ENCODE results near the gene CCDC106.

CCDC106 gene

DNA sequence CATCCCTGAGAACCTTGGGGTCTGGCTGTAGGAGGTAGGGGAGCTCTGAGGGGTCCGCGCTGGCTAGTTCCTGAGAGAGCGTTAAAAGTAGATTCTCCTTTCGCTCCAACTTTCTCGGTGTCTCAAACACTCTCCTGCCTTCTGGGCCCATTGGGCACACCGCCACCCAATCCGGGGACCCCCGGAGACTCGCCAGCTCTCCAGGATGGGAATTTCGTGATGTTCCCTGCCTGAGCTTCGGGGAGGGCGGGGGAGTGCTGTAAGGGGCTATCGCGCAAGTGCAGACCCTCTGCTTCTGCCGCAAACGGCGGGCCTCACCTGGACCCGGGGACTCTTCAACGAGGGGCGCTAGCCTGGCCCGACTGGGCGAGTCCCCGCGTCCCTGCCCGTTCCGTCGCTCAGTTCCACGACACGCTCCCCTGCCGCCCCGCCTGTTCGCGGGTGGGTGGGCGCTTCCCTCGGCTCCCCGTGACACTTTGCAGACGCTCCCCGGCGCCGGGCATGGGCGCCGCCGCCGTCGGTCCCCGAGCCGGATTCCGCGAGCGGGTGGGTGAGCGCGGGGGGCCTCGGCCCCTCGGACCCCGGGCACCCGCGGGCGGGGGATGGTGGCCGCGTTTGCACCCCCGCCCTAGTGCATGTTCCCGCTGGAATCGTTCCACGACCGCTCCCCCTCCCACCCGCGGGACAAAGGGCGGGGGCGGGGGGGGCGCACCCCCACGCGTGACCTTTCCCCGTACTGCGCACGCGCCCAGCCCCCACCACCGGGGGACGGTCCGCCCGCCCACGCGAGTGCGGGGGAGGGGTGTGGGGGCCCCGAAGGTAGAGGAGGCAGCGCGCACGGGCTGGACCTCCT, at the start of gene CCDC106:
TSS of gene CCDC106 (plus strand) at position 481 of the 853 bp plus-strand sequence. CDS start 835 bp downstream, outside the sequence.
- DNase-seq = peak in 1 of 2 donors; percentile 50

DNA sequence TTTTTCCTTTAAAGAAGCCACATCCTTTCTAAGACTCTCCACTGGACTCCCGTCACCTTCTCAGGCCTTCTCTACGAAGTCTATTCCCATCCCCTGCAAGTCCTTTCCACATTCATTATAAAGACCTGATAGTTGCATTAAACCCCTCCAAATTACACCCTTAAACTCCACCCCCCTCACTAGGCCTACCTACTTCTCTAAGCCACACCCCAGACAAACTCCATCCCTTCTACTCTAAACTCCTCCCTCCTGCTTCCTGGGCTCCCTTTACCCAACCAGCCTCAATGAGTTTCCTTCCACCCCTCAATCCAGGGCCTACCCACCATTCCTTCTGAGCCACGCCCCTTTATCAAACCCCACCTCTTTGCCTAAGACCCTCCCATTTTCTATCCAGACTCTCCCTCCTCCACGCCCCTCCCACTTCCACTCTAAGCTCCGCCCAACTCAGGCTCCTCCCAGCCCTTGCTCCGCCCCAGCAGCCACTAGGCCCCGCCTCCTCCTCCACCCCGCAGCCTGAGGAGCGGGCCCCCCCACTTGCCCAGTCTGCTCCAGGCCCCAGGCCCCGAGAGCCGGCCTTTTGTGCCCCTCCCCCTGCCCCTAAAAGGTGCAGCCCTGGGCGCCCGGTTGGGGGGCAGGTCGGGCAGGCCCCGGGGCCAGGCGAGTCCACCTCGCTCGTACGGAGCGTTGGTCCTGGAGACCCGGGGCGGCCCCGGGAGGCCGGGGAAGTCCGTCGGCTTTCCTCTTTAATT, 49.1 kb upstream of the CCDC106 start:
- peak; percentile 93 to 96 for DNase-seq

DNA sequence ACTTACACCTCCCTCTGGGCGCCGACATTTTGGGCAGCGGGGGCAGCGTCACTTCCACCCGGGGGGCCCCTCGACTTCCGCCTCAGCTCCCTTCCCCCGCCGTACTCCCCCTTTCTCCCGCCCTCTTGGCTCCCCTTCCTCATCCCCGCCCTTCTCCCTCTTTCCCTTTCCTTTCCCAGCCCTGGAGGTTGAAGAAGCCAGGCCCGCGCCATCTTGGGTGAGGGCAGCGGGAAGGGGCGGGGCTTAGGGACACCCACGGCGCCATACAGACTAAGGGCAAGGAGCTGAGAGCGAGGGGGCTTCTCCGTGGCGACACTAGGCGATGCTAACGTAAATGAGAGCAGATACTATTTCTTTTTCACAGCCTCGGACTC, 48.6 kb upstream of the CCDC106 start, which contains the start of gene FIZ1:
TSS of gene FIZ1 (minus strand) at position 50 of the 374 bp plus-strand sequence. CDS start 1,652 bp downstream, outside the sequence.
- DNase-seq = peak; percentile 97 to 98

DNA sequence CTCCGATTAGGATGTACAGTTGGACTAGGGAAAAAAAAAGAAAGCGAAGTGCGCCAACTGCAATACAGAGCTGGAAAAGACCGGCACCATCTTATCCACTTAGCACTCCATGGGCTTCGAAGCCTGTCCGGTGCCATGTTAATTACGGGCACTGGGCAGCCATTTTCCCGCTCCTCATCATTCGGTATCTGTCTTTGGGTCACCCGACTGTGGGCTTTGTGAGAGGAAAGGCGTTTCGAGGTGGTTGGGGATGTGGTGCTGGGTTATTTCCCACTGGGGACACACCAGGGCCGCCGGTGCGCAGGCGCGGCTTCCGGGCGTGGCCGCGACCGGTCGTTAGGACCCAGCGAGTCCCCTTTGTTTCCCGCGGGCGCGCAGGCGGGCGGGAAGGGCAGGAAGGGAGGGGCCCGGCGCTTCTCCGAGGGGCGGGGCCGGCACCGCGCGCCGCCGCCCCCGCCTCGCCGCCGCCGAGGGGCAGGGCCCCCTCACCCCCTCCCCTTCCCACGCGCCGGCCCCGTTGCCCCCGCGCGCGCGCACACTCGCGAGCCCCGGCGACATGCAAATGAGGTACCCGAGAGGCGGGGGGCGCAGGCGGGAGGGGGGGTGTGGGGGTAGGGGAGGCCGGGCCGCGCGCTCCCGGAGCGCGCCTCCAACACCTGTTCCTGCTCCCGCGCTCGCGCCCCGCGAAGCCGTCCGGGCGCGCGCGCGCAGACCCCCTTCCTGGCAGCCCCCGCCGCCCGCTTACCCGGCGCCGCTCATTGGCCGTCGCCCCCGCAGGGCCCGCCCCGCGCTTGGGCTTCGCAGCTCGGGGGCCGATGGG, 48.0 kb upstream of the CCDC106 start, which contains the start of gene ZNF524:
TSS of gene ZNF524 (plus strand) at position 447 of the 820 bp plus-strand sequence. CDS start 1,825 bp downstream, outside the sequence.
- DNase-seq = peak; percentile 88 to 91

DNA sequence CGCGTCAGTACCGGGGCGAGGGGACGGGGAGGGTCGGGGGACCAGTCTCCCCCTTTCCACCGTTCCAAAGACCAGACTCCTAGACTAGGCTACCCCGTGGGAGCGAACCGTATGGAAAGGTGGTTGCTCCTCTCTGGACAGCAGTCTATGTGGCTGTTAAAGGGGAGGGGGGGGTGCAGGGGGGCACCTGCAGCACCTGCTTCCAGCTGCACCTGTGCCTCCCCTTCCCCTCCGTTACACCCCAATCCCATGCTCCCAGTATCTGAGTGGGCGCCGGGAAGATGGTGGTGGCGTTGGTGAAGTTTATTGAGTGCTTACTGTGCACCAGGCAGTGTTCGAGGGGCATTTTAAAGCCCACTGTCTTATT, 47.4 kb upstream of the CCDC106 start:
- no peak for DNase-seq

DNA sequence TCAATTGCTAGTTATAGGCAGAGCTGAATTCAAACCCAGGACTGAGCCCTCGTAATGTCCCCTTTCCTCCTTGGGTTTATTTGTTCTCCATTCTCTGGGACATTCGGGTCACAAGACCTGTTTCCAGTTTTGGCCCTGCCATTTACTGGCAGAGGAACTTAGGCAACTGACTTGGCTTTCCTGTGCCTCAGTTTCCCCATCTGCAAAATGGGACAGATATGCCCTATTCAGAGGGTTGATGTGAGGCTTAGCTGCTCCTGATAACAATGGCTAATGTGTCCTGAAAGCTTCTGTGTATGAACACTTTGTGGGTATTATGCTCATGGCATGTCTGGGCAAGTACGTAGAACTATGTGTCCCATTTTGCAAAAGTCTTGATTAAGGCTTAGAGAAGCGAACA, 46.9 kb upstream of the CCDC106 start:
- DNase-seq = no peak

DNA sequence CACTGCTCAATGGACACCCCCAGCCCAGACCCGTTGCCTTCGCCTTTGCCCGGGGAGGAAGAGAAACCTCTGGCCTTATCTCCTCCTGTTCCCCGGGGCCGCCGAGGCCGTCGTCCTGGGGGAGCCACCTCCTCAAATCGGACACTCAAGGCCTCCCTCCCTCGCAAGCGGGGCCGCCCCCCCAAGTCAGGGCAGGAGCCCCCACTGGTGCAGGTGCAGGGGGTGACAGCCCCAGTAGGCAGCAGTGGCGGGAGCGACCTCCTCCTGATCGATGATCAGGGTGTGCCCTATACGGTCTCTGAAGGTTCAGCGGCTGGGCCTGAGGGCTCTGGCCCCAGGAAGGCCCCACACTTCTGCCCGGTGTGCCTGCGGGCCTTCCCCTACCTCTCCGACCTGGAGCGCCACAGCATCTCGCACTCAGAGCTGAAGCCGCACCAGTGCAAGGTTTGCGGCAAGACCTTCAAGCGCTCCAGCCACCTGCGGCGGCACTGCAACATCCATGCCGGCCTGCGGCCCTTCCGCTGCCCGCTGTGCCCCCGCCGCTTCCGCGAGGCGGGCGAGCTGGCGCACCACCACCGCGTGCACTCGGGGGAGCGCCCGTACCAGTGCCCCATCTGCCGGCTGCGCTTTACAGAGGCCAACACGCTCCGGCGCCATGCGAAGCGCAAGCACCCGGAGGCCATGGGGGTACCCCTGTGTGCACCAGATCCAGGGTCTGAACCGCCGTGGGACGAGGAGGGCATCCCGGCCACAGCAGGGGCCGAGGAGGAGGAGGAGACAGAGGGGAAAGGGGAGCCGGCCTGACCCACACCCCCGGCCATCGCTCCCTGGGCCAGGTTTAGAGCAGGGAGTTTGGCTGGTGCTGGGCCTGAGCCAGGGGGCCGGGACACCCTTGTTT, 45.7 kb upstream of the CCDC106 start:
- no peak for DNase-seq

DNA sequence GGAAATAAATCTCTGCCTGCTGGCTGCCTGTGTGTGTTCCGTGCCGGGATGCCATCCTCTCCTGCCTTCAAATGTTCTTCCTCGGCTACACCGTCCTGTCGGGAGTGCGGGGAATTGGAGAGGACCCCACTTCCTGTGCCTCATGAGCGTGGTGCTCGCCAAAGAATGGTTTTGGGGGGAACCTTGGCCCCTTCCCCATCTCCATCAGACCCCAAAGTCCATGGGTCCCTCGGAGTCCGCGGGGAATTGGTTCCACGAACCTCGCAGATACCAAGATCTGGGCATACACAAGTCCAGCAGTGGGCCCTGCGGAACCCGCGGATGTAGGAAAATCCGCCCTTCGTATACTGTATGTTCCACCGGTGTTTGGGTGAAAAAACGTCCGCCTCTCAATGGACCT, 44.9 kb upstream of the CCDC106 start:
- no peak for DNase-seq

DNA sequence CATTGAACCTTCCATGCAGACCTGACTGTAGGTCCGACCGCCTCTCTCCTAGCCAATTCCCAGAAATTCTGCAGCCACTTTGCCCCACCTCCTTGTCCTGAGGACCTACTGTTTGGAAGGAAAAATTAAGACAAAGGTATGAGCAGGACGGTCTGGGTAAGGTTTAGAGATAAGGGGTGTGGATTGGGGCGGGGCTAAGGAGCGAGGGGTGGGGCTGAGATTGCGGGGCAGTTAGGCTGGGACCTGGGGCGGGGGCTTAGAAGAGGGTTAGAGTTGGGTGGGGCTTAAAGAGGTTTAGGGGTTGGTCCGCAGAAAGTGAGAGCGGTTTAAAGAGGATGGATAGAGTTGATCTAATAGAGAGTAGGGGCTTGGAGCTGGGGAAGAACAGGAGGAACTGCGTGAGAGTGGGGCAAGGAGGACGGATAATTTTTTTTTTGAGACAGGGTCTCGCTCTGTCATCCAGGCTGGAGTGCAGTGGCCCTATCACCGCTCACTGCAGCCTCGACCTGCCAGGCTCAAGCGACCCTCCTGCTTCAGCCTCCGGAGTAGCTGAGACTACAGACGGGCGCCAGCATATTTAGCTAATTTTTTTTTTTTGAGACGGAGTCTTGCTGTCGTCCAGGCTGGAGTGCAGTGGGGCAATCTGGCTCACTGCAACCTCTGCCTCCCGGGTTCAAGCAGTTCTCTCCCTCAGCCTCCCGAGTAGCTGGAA, 44.3 kb upstream of the CCDC106 start:
- DNase-seq = no peak

DNA sequence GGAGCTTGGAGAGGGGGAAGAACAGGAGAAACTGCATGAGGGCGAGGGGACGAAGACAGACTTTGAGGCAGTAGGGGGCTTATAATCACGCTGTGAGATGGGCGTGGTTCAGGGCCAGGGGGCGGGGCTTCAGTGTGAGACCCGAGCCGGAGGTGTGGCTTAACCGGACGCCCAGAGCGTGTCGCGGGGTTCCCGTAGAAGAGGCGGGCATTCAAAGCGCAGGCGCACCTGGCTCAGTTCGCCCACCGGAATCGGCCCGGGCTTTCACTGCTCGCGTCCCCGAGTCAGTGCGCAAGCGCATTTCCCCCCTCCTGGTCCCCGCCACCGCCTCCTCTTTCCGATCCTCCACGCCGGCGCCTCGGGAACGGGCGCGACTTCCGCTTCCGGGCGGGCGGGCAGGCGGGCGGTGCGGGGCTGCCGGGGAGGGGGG, 42.8 kb upstream of the CCDC106 start:
- peak; percentile 98 to 99 for DNase-seq

DNA sequence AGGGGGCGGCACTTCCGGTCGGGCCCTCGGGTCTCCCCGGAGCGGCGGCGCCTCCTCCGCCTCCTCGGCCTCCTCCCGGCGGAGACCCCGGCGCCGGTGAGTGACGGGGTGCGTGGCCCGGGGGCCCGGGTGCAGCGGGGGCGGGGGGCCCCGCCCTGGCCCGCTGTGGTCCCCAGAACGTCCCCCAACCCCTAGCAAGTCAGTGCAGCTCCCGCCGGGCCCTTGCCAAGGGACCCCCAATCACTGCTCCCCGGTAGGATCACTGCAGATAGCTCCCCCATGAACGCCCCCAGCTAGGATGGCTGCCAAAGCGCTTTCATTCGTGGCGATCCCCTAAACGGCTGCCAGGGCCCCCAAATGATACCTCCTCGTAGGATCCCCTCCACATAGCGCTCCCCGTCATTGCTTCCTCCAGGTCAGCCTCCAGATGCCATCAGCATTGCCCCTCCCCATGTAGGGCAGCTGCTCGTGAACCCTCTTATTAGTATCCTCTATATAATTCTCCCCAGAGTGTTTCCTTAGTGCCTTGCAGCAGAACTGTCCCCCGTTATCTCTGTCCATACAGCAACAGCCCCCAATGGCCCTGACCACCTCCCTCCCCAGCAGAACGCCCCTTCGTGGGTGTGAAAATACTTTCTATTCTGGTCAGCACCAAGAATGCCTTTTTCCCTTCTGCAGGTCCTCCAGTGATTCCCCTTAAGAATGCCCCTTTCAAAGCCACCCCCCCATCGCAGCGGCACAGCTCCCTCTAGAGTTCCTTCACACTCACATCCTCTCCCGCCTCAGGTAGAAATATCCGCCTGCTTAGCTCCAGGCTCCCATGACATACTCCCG, 42.2 kb upstream of the CCDC106 start, which contains the start of gene ZNF865:
TSS of gene ZNF865 (plus strand) at position 11 of the 834 bp plus-strand sequence. CDS start 7,972 bp downstream, outside the sequence.
- DNase-seq = peak; percentile 68 to 75

DNA sequence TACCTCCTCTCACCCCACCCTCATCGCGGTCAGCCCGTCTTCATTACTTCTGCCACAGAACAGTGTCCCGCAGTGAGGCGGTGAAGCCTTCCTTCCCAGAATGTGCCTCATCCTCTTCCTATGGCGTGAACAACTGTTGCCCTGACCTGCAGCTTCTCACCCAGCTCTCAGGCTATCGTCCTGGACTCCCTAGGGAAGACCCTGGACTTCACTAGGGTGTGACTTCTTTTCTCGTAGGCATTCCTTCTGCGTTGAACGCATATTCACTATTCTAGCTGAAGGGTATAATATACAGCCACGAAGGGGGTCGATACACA, 41.6 kb upstream of the CCDC106 start:
- DNase-seq = no peak

DNA sequence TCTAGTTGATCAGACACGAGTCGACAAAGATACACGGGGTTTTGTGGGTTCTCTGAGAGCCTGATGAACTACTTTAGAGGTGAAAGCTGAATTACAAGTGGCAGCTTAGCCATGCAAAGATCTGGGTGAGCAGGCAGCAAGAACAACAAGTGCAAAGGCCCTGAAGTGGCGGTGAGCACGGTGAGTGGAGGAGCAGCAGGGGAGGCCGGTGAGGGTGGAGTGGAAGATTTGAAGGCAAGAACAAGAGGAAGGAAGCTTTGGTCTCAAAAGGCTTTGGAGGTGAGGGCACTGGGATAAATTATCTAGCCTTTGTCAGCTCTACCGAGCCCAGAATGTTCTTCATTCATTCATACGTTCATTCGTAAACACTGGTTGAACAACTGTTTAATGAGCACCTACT, 41.2 kb upstream of the CCDC106 start:
- no peak for DNase-seq

DNA sequence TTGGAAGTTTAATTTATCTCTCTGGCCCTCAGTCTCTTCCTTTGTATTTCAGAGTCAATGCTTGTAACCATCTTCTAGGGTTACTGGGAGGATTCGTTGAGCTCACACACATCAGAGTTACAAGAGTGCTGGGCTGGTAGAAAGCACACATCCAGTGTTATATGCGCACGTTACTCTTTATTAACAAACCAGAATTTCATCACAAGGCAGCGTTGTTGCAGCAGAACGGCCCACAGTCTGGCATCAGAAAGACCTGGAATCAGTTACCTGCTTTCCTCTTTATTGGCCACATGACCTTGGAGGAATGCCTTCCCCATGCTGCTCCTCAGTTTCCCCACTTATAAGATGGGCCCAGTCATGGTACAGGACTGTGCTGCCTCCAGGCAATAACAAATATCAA, 38.7 kb upstream of the CCDC106 start:
- no peak for DNase-seq

DNA sequence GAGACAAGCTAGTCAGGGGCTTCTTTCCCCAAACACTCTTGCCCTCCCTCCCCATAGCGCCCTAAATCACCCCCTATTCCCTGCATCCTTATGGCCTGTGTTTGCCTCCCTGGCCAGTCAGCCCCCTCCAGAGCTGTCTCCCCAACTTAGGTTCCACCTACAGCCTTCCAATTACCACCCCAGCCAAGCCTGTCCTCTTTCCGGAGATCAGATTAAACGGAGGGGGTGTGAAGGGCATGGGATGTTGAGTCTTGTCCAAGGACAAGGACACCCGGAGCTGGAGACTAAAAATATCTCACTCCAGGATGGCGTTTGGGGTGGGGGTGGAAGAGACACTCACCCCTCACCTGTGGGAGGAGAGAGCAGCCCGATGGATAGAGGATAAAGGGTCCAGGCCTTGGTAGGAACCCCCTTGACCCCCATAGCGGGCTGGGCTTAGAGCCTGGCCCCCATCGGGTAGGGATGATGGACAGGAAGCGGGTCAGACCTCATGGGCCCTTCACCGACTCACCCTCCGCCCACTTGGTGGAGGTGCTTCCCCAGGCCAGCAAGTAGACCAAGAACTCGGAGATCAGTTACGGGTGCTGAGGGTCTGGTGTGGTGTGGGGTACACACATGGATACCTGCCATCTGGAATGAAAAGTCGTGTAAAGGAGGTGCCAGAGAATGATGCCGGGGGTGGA, 36.6 kb upstream of the CCDC106 start:
- no peak for DNase-seq

DNA sequence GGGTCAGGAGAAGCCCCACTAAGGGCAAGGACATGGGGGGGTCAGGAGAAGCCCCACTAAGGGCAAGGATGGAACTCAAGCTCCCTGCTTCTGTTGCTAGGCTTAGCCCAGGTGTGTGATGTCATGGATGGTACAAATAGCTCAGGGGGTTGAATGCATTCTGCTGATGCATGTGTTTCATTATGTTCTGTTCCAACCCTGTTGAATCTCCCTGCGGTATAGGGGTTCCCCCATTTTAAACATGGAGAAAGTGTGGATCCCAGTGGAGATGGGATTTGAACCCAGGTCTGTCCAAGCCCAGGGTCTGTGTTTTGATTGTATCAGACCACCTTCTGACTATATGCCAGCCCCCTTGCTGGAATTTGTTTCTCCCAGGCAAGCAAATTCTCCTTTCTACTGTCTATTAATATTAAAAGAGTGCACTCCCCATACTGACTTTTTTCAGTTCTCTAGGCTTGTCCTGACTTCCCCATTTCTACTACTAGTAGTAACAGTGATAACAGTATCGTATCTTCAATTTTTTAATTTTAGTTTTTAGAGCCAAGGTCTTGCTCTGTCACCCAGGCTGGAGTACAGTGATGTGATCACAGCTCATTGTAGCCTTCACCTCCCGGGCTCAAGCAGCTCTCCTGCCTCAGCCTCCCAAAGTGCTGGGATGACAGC, 35.9 kb upstream of the CCDC106 start:
- no peak for DNase-seq

DNA sequence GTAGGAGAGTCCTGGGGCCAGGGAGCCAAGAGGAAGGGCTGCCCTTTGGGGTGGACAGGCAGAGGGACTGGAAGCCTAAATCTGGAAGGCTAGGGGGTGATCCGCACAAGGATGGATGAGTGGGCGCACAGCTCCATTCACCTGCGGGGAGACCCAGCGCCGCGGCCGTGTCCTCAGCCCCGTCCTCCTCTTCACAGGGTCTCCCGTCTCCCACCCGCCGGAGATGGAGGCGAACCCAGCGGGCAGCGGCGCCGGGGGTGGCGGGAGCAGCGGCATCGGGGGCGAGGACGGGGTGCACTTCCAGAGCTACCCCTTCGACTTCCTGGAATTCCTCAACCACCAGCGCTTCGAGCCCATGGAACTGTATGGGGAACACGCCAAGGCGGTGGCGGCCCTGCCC, 34.6 kb upstream of the CCDC106 start:
- DNase-seq = no peak

DNA sequence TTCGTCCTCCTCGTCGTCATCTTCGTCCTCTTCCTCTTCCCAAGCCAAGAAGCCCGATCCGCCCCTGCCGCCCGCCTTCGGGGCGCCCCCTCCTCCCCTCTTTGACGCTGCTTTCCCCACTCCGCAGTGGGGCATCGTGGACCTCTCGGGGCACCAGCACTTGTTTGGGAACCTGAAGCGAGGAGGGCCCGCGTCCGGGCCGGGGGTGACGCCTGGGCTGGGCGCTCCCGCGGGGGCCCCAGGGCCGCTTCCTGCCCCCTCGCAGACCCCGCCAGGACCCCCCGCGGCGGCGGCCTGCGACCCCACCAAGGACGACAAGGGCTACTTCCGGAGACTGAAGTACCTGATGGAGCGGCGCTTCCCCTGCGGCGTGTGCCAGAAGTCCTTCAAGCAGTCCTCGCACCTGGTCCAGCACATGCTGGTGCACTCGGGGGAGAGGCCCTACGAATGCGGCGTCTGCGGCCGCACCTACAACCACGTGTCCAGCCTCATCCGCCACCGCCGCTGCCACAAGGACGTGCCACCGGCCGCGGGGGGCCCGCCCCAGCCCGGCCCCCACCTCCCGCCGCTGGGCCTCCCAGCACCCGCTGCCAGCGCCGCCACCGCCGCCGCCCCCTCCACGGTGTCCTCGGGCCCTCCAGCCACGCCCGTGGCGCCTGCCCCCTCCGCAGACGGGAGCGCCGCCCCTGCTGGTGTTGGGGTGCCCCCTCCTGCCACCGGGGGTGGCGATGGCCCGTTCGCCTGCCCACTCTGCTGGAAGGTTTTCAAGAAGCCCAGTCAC, 33.9 kb upstream of the CCDC106 start:
- DNase-seq = no peak

Measured in CD4-positive, alpha-beta T cell treated with Interferon alpha-2 for 1 hour (primary cell).